Muscle of arm (tissue), 12 donors: ENCODE data around the gene L3MBTL4. TPM values are rescaled to one million over a fixed set of nuclear protein-coding genes. Genes with fewer than 3 reads are reported as not detected.
"Not testable (repeated sequence)": the region's sequence is repeated elsewhere in the genome, so short reads cannot be mapped to it uniquely, and the experiment has no call there.

Source experiments
- DNase-seq: peaks from one replicate; pipeline ENCODE4 v3.0.0-alpha.2; 2013
- polyA plus RNA-seq, 12 donors: library from polyadenylated mRNA; unstranded; fragments of 120-200 nt; gene quantifications; one replicate each; pipeline ENCODE4 v1.2.1, GENCODE V29; 2013; ENCODE audit not compliant: insufficient read length in 12 of 12

Gene L3MBTL4
- polyA plus RNA-seq, 12 donors: 1.0 to 4.2 (median 1.6) TPM; not detected in 2

GRCh38 chr18:6199777-6200176 lies 214.9 kb downstream of the L3MBTL4 start:
- no peak for DNase-seq

- no peak for DNase-seq
Measured at GRCh38 chr18:6198585-6198984, 216.1 kb downstream of the L3MBTL4 start.

DNA sequence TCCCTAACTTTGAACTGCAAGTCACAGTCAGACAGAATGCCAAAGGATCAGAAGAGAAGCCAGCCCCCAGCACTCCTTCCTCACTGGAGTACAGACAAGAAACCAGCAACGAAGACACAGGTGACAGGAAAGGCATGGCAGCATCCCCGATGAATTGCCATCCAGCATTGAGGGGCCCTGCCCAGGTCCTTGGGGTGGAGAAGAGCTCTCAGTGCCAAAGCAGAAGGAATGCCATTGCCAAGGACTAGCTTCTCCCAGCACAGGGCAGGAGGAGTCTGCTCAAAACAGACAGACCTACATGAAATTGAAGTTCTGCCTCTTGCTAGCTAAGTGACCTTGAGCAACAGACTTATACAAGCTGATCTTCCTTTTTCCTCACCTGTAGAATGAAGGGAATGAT lies 220.1 kb downstream of the L3MBTL4 start:
- no peak for DNase-seq

GRCh38 chr18:6185782-6186181 lies 228.9 kb downstream of the L3MBTL4 start:
- not testable (repeated sequence) for DNase-seq

GRCh38 chr18:6174983-6175745 lies 239.5 kb downstream of the L3MBTL4 start:
- no peak for DNase-seq

- DNase-seq: no peak
Measured at GRCh38 chr18:6170604-6171003, 244.1 kb downstream of the L3MBTL4 start.

DNA sequence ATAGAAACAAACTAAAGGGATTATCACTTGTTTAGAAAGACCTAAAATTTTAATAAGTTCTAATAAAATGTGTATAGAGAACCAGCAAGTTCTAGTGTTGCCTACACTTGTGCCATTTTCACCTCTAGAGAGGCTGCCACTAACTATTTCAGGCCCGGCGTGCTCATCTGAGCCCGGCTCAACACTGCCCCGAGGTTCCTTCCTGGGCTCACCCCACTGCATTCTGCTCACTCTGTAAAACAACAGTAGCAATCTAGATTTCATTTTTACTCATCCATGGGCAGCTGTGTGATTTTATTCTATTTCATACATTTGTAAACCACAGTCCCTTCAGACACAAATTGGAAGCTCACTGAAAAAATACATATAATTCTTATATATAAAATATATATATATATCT lies 253.2 kb downstream of the L3MBTL4 start:
- DNase-seq: no peak

- DNase-seq: no peak
Measured at GRCh38 chr18:6159426-6159825, 255.3 kb downstream of the L3MBTL4 start.

- no peak for DNase-seq
Measured at GRCh38 chr18:6158958-6159357, 255.8 kb downstream of the L3MBTL4 start.

DNA sequence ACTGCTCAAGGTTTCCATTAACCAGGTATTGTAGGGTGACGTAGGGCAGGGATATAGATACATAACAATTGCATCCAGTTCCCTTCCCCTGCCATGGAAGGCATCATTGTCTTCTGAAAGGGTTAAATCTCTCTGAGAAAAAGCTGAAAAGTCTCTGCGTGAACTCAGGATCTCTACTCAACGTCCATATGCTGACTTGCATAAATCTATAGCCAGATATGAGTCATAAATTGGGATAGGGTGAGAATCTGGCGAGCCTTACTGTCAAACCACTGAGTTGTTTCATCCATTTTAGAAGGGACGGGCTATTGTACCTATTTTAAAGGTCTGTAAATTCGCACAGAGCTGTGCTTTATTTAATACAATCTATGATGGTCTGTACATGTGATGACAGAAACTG lies 258.3 kb downstream of the L3MBTL4 start:
- DNase-seq: no peak

GRCh38 chr18:6155707-6156106 lies 259.0 kb downstream of the L3MBTL4 start:
- no peak for DNase-seq

DNA sequence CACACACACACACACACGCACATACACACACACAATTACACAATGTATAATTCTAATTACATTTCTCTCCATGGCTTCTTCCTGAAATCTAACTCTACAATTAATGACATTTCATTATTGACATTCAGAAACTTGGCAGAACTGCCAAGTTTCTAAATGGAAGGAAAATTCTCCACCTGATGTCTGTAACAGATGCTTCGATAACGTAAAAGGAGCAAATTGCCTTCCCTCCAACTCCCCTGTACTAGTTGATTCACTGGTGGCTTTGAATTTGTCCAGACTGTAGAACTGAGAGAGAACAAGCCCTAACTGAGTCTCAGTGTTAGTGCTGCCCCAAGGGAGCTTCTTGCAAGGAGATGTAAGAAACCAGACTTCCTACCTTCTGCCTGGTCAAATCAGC lies 264.3 kb downstream of the L3MBTL4 start:
- DNase-seq: peak; percentile 31

DNA sequence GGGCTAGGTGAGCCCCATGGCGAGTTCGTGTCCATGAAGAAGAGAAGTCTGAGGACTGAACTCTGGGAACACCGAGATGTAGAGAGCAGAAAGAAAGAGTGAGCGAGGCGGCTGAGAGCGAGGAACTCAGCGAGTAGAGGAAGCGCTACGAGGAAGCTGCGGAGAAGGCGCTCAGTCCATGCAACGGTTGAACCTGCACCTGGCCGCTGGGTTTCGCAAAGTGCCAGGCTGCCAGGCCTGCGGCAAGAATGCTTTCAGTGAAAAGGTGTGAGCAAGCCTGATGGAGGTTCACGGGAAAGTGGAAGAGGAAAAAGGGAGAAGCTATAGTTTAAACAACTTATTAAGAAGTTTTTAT lies 268.4 kb downstream of the L3MBTL4 start:
- no peak for DNase-seq

GRCh38 chr18:6145645-6146306 lies 268.9 kb downstream of the L3MBTL4 start:
- DNase-seq: peak; percentile 71

GRCh38 chr18:6139007-6139406 lies 275.7 kb downstream of the L3MBTL4 start:
- DNase-seq: no peak

- DNase-seq: not testable (repeated sequence)
Measured at GRCh38 chr18:6135901-6136300, 278.8 kb downstream of the L3MBTL4 start.

DNA sequence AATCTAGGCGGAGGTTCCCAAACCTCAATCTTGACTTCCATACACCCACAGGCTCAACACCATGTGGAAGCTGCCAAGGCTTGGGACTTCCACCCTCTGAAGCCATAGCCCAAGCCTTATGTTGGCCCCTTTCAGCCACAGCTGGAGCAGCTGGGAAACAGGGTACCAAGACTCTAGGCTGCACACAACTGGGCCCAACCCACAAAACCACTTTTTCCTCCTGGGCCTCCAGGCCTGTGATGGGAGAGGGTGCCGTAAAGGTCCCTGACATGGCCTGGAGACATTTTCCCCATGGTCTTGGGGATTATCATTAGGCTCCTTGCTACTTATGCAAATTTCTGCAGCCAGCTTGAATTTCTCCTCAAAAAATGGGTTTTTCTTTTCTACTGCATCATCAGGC lies 279.7 kb downstream of the L3MBTL4 start:
- DNase-seq: not testable (repeated sequence)

- no peak for DNase-seq
Measured at GRCh38 chr18:6132751-6133368, 281.9 kb downstream of the L3MBTL4 start.

DNA sequence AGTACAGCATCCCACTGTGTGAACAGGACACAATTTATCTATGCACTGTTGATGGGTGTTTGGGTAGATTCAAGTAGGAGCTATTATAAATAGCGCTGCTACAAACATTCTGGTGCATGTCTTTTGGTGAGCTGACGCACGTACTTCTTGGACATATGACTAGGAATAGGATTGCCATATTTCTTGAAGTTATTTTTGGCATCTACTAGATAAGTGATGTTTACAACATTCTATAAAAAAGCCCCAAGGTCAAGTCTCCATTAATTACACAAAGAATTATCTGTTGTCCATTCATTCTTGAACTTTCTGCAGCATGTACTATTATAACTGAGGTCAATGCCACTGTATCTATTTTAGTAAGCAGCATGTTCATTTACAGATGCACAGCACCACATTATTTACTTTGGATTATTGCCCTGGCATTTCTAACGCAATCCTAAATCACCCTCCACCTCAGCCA lies 293.9 kb downstream of the L3MBTL4 start:
- DNase-seq: no peak

- DNase-seq: no peak
Measured at GRCh38 chr18:6119761-6120160, 294.9 kb downstream of the L3MBTL4 start.

DNA sequence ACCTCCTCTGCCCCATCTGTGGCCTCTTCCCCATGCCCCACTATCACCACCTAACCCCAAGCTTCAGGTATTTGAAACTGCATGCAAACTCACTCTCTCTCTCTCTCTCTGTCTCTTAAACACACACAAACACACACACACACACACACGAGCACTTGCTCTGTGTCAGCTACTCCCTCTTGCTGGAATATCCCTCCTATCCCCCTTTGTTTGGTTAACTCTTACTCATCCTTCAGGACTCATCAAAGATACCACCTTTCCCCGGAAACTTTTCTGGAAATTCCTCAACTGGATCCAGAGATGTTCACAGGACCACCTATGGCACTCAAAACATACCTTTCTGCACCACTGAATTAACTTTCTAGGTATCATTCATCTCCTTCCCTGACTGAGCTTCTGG lies 296.6 kb downstream of the L3MBTL4 start:
- no peak for DNase-seq

DNA sequence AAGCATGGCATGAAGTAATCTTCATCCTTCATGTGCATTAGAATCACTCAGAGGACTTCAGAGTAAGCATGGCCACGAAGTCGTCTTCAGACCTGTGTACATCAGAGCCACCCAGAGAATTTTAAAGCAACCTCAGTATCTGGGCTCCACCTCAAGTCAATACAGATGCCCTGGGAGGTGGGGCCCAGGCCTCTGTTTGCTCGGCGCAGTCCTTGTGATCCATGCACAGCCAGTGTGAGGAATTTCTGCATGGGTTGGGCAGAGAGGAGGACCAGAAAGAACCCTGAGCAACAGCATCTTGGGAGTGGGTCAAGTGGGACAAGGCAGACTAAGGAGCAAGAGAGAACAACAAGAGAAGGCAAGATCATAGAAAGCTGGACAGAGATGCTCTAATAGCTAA lies 299.0 kb downstream of the L3MBTL4 start:
- DNase-seq: no peak

- no peak for DNase-seq
Measured at GRCh38 chr18:6113650-6114049, 301.1 kb downstream of the L3MBTL4 start.
